OCI-LY3 (cell line): ENCODE results near the gene OR6S1.
"Not testable (repeated sequence)": the region's sequence is repeated elsewhere in the genome, so short reads cannot be mapped to it uniquely, and the experiment has no call there.

Experiments
- H2AFZ ChIP-seq: fragments of 200-600, 300-600 bp; shearing (Covaris generic); 2 replicates; pipeline ENCODE4 v1.6.0; 2014; ENCODE audit warnings: antibody characterized with exemption, low read depth, low read length
- H3K27ac ChIP-seq: fragments of 200-600, 300-600 bp; sonication (generic); 2 replicates; pipeline ENCODE4 v1.5.1; 2014; ENCODE audit warnings: mild to moderate bottlenecking, low read length, moderate library complexity, mixed read lengths
- H3K27me3 ChIP-seq: fragments of 200-600, 300-600 bp; sonication (generic); 2 replicates; pipeline ENCODE4 v1.6.1; 2014; ENCODE audit warnings: low read depth, low read length, mixed read lengths
- H3K36me3 ChIP-seq: fragments of 200-600, 300-600 bp; sonication (generic); replicated peaks from 2 replicates; pipeline ENCODE3; 2014; ENCODE audit warnings: low read depth, low read length, mixed read lengths
- H3K4me1 ChIP-seq: fragments of 300-600, 200-600 bp; sonication (generic); 2 replicates; pipeline ENCODE4 v1.6.1; 2014; ENCODE audit warnings: low read length, mixed read lengths
- H3K4me2 ChIP-seq: fragments of 200-600, 300-600 bp; sonication (generic); 2 replicates; pipeline ENCODE4 v1.6.1; 2014; ENCODE audit warnings: low read length, mixed read lengths
- H3K4me3 ChIP-seq: fragments of 300-600, 200-600 bp; sonication (generic); 2 replicates; pipeline ENCODE4 v1.5.1; 2014; ENCODE audit warnings: antibody characterized with exemption, mild to moderate bottlenecking, low read length, moderate library complexity
- H3K79me2 ChIP-seq: fragments of 300-600, 200-600 bp; shearing (Covaris generic); 2 replicates; pipeline ENCODE4 v1.6.1; 2014; ENCODE audit warnings: mild to moderate bottlenecking, low read length, mixed read lengths
- H3K9ac ChIP-seq: fragments of 300-600, 200-600 bp; shearing (Covaris generic); 2 replicates; pipeline ENCODE4 v1.6.0; 2014; ENCODE audit warnings: mild to moderate bottlenecking, low read length, moderate library complexity
- H3K9me3 ChIP-seq: fragments of 200-600, 300-600 bp; shearing (Covaris generic); 2 replicates; pipeline ENCODE4 v1.6.1; 2014; ENCODE audit warnings: low read length, mixed read lengths; ENCODE audit not compliant: insufficient read depth
- H4K20me1 ChIP-seq: fragments of 200-600, 300-600 bp; sonication (generic); 2 replicates; pipeline ENCODE4 v1.6.1; 2016; ENCODE audit warnings: low read length, mixed read lengths; ENCODE audit not compliant: insufficient read depth
- EZH2phosphoT487 ChIP-seq: fragments of 200-600 bp; shearing (Covaris generic); IDR thresholded peaks from 2 replicates; pipeline ENCODE4 v1.6.1; 2018; ENCODE audit warnings: antibody characterized with exemption, mixed run types, low read depth
- TF ChIP-seq, protein P1 (sequence below): fragments of 200-600, 300-600 bp; sonication (generic); IDR thresholded peaks from 2 replicates; pipeline ENCODE4 v1.5.1; 2014; ENCODE audit warnings: antibody characterized with exemption, low read length, low read depth

Gene OR6S1

DNA sequence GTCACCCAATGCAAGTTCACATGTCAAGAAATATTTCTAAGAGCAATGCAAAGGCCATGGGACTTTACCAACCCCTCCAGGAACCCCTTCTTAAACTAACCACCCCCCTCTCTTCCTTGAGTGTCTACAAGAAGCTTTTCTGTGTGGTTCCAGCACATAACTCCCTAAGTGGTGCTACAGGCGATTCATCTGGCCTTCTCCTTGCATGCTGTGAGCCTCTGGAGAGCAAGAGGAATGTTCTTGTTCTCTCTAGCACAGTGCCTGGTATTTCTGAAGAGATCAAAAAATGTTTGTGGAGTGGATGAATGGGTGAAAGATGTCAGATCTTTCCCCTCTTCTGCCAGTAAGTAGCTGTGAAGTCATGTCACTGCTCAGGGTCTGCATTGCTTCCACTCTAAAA, 44.4 kb downstream of the OR6S1 start:
- H4K20me1 ChIP-seq: no peaks in the 10 kb centered on the region
- TF ChIP-seq EZH2phosphoT487: no peak
- TF ChIP-seq, protein P1, sequence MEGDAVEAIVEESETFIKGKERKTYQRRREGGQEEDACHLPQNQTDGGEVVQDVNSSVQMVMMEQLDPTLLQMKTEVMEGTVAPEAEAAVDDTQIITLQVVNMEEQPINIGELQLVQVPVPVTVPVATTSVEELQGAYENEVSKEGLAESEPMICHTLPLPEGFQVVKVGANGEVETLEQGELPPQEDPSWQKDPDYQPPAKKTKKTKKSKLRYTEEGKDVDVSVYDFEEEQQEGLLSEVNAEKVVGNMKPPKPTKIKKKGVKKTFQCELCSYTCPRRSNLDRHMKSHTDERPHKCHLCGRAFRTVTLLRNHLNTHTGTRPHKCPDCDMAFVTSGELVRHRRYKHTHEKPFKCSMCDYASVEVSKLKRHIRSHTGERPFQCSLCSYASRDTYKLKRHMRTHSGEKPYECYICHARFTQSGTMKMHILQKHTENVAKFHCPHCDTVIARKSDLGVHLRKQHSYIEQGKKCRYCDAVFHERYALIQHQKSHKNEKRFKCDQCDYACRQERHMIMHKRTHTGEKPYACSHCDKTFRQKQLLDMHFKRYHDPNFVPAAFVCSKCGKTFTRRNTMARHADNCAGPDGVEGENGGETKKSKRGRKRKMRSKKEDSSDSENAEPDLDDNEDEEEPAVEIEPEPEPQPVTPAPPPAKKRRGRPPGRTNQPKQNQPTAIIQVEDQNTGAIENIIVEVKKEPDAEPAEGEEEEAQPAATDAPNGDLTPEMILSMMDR: no peak
- no peak overlapping the region for H2AFZ ChIP-seq

DNA sequence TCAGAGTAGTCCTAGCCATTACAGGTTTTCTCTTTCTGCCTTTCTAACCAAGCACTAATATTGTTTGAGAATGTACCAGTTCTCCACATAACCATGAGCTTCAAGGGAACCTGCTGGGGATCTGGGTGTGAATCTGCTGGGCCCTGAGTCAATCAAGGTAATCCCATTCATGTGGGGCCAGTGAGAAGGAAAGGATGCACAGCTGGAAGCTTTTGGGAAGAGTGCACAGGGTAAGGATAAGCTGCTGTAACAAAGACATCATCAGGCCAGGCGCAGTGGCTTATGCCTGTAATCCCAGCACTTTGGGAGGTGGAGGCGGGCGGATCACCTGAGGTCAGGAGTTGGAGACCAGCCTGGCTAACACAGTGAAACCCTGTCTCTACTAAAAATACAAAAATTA, 45.8 kb downstream of the OR6S1 start:
- H3K36me3 ChIP-seq, H4K20me1 ChIP-seq, H3K4me2 ChIP-seq, H3K4me3 ChIP-seq, H3K4me1 ChIP-seq, H3K79me2 ChIP-seq, H2AFZ ChIP-seq, H3K9me3 ChIP-seq, H3K27ac ChIP-seq, H3K27me3 ChIP-seq, H3K9ac ChIP-seq: not testable (repeated sequence)

More for the DNA sequence above, 44.4 kb downstream of the OR6S1 start:
- Histone ChIP-seq H3K4me1 (peaks cover 2% of the 10 kb centered on the region; the same call in 1 of the 2 replicates), H3K79me2 (no peaks in the 10 kb centered on the region), H3K4me2 (no peak overlapping the region), H3K27ac (no peak overlapping the region), H3K27me3 (no peaks in the 10 kb centered on the region), H3K36me3 (no peaks in the 10 kb centered on the region), H3K9me3 (no peaks in the 10 kb centered on the region), H3K9ac (no peak overlapping the region), H3K4me3 (no peak overlapping the region)

DNA sequence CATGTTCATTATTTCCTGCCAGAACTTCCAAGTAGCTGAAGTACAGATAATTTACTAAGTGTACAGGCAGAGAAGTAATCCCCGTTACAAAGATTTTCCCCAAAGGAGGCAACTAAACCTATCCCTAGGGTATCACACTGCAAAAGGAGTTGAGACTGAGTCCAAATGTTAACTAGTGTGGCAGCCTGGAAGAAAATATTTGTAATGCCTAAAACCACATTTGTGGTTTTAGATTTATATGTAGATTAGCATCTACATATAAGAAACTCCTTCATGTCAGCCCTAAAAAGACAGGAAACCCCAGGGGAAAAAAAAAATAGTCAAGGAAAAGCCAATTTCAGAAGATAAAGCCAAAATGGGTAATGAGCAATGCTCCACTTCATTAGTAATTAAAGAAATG, 48.9 kb downstream of the OR6S1 start:
- H3K79me2 ChIP-seq: no peaks in the 10 kb centered on the region
- H3K9ac ChIP-seq: no peak overlapping the region
- H3K36me3 ChIP-seq: no peaks in the 10 kb centered on the region
- H3K27ac ChIP-seq: no peak overlapping the region
- peaks cover 9% of the 10 kb centered on the region for H3K4me1 ChIP-seq
- peak overlapping the region; percentile 70 for H3K4me2 ChIP-seq
- H2AFZ ChIP-seq: 0 out of 2 replicates have a peak overlapping the region, but pooled peaks have one; percentile 82
- no peaks in the 10 kb centered on the region for H3K9me3 ChIP-seq
- peaks cover 13% of the 10 kb centered on the region for H3K27me3 ChIP-seq
- no peaks in the 10 kb centered on the region for H4K20me1 ChIP-seq
- TF ChIP-seq EZH2phosphoT487: no peak
- TF ChIP-seq, protein P1: no peak
- peak overlapping the region; percentile 68; the same call in 1 of the 2 replicates for H3K4me3 ChIP-seq

DNA sequence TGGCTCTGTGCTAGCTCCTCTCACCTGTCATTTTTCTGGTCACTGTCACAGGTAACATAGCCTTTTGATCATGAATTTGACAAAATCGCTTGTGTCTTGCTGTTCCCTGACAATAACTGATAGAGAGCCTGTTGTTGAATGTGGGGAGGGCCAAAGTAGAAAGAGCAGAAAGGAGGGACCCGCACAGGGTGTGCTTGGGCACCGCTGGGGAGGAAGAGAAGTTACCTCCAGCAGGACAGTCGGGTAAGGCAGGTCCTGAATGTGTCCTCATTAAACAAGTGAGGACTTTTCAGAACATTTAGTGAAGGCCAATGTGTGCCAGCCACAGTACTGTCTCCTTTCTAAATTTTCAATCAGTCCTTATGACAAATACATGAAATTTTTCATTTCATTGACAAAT, 50.3 kb downstream of the OR6S1 start, which contains the start of gene RNASE12:
RNASE12 (minus strand) TSS at position 142 of the 400 bp plus-strand sequence. CDS start 653 bp downstream, outside the sequence.
- no peak within 1 kb of the TSS for H3K27ac ChIP-seq
- peak within 1 kb of the TSS; percentile 3; the same call in 1 of the 2 replicates for H3K9ac ChIP-seq
- H4K20me1 ChIP-seq: no peaks in the 10 kb centered on the region
- no peaks in the 10 kb centered on the region for H3K9me3 ChIP-seq
- H3K27me3 ChIP-seq: peaks cover 16% of the 10 kb centered on the region
- peak within 1 kb of the TSS; percentile 82 for H2AFZ ChIP-seq
- H3K4me1 ChIP-seq: peaks cover 9% of the 10 kb centered on the region
- no peak for TF ChIP-seq EZH2phosphoT487
- TF ChIP-seq, protein P1: no peak
- peak within 1 kb of the TSS; percentile 70 for H3K4me2 ChIP-seq
- H3K36me3 ChIP-seq: no peaks in the 10 kb centered on the region
- H3K79me2 ChIP-seq: no peaks in the 10 kb centered on the region
- peak within 1 kb of the TSS; percentile 68 for H3K4me3 ChIP-seq
